HFF-Myc (cell line): ENCODE data around the gene NAXE.

Source experiments
- DNase-seq: peaks from one replicate; pipeline ENCODE4 v3.0.0-alpha.2; 2011; ENCODE audit warnings: low read depth; ENCODE audit errors: extremely low read depth
- H3K4me3 ChIP-seq: replicated peaks from 2 replicates; pipeline ENCODE4 v1.5.1; 2011; ENCODE audit warnings: low read depth, mild to moderate bottlenecking, control low read depth, low read length
- CTCF ChIP-seq: IDR thresholded peaks from 2 replicates; pipeline ENCODE4 v1.5.1; 2012; ENCODE audit warnings: mild to moderate bottlenecking, low read depth, low read length, control low read depth; ENCODE audit errors: missing control alignments

The NAXE gene

GRCh38 chr1:156560585-156561163, 30.9 kb upstream of the NAXE start:
- no peak for TF ChIP-seq CTCF
- no peak for DNase-seq
- H3K4me3 ChIP-seq = no peak overlapping the region

- no peak overlapping the region for H3K4me3 ChIP-seq
- DNase-seq = no peak
- TF ChIP-seq CTCF = no peak
These were observed 26.1 kb upstream of the NAXE start for GRCh38 chr1:156565519-156565918.

GRCh38 chr1:156566436-156566835, 25.1 kb upstream of the NAXE start:
- no peak for DNase-seq
- H3K4me3 ChIP-seq = no peak overlapping the region
- no peak for TF ChIP-seq CTCF

- no peak for TF ChIP-seq CTCF
- DNase-seq = peak; percentile 91
- H3K4me3 ChIP-seq = peak overlapping the region; percentile 55
These were observed 20.2 kb upstream of the NAXE start for GRCh38 chr1:156571261-156571852.

GRCh38 chr1:156571919-156572662, 19.5 kb upstream of the NAXE start, which contains the start of gene IQGAP3:
Gene IQGAP3 (minus strand): TSS chr1:156572565. CDS start chr1:156572529, 36 bp downstream.
- peak within 1 kb of the TSS; percentile 55 for H3K4me3 ChIP-seq
- no peak for DNase-seq
- TF ChIP-seq CTCF = no peak

GRCh38 chr1:156572663-156573018, 18.9 kb upstream of the NAXE start:
- DNase-seq = no peak
- H3K4me3 ChIP-seq = peak overlapping the region; percentile 55
- no peak for TF ChIP-seq CTCF
